BLaER1 (cell line): ENCODE results near the gene HSPA4.

Experiments used
- H3K27ac ChIP-seq: shearing (Covaris generic); formaldehyde crosslinking; 2 replicates; pipeline ENCODE4 v1.8.1; 2022
- H3K27me3 ChIP-seq: shearing (Covaris generic); formaldehyde crosslinking; 2 replicates; pipeline ENCODE4 v1.8.1; 2022
- H3K36me3 ChIP-seq: shearing (Covaris generic); formaldehyde crosslinking; 2 replicates; pipeline ENCODE4 v1.8.1; 2022
- H3K4me1 ChIP-seq: shearing (Covaris generic); formaldehyde crosslinking; 2 replicates; pipeline ENCODE4 v1.8.1; 2022
- H3K4me2 ChIP-seq: shearing (Covaris generic); formaldehyde crosslinking; 2 replicates; pipeline ENCODE4 v1.8.1; 2022
- H3K4me3 ChIP-seq: shearing (Covaris generic); formaldehyde crosslinking; 2 replicates; pipeline ENCODE4 v1.8.1; 2022
- H3K9ac ChIP-seq: shearing (Covaris generic); formaldehyde crosslinking; 2 replicates; pipeline ENCODE4 v1.8.1; 2022
- H3K9me3 ChIP-seq: shearing (Covaris generic); formaldehyde crosslinking; 2 replicates; pipeline ENCODE4 v1.8.1; 2022
- H4K20me1 ChIP-seq: shearing (Covaris generic); formaldehyde crosslinking; 2 replicates; pipeline ENCODE4 v1.8.1; 2022
- Cebpa-rat ChIP-seq: shearing (Covaris generic); IDR thresholded peaks from 2 replicates; pipeline ENCODE4 v1.8.1; 2022

Gene HSPA4

GRCh38 chr5:133119233-133119711, 67.5 kb downstream of the HSPA4 start:
- peak overlapping the region; percentile 3 for H3K4me2 ChIP-seq
- no peak overlapping the region for H3K9ac ChIP-seq
- no peaks in the 10 kb centered on the region for H4K20me1 ChIP-seq
- no peaks in the 10 kb centered on the region for H3K27me3 ChIP-seq
- H3K4me1 ChIP-seq: peaks cover 57% of the 10 kb centered on the region
- H3K9me3 ChIP-seq: no peaks in the 10 kb centered on the region
- no peak for TF ChIP-seq Cebpa-rat
- H3K27ac ChIP-seq: 0 out of 2 replicates have a peak overlapping the region, but pooled peaks have one; percentile 32
- H3K36me3 ChIP-seq: no peaks in the 10 kb centered on the region
- no peak overlapping the region for H3K4me3 ChIP-seq

DNA sequence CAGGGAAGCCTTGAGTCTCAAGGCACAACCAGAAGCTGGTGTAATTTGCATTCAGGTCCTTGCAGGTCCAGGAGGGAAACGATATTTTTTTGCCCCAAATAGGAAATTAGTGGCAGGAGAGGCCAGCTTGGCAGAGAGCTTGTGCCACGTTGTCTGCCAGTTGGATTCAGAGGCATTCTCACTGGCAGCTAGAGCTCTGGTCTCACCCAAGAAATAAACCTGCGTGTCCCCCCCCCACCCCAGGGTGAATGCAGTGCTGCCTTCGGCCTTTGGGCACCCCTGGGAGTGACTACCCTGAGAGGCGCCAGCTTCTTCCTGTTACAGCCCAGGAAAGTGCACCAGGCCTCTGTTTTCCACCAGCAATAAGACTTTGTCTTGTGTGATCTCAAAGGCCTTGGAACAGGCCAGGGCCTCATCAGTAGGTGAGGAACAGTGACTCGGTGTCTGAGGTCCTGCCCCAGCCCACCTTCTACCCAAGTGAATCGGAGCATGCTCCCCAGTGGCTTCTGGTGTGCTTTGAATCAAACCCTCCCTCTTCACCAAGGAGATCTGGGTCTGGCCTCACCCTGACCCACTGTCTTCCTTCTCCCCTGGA, 68.4 kb downstream of the HSPA4 start:
- peak overlapping the region; percentile 61 for H3K9ac ChIP-seq
- H3K4me2 ChIP-seq: peak overlapping the region; percentile 74
- no peaks in the 10 kb centered on the region for H4K20me1 ChIP-seq
- H3K4me3 ChIP-seq: no peak overlapping the region
- no peak for TF ChIP-seq Cebpa-rat
- no peaks in the 10 kb centered on the region for H3K36me3 ChIP-seq
- H3K27ac ChIP-seq: peak overlapping the region; percentile 83
- peaks cover 47% of the 10 kb centered on the region for H3K4me1 ChIP-seq
- no peaks in the 10 kb centered on the region for H3K9me3 ChIP-seq
- H3K27me3 ChIP-seq: no peaks in the 10 kb centered on the region

DNA sequence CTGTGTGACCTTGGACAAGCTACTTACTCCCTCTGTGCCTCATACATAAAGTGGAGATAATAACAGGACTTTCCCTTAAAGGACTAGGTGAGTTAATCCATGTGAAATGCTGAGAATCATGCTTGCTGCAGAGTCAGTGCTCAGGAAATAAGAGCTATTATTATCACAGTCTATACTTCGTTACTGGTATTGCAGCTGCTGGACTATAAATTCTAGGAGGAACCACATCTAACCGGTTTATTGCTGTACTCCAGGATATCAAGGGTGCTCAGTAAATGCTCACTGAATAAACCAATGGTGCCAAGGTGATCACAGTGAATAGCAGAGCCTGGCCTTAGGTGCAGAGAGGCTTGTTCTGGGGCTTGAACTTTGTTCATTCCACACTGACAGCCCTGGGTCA, 69.3 kb downstream of the HSPA4 start:
- no peaks in the 10 kb centered on the region for H3K36me3 ChIP-seq
- no peaks in the 10 kb centered on the region for H4K20me1 ChIP-seq
- no peaks in the 10 kb centered on the region for H3K27me3 ChIP-seq

DNA sequence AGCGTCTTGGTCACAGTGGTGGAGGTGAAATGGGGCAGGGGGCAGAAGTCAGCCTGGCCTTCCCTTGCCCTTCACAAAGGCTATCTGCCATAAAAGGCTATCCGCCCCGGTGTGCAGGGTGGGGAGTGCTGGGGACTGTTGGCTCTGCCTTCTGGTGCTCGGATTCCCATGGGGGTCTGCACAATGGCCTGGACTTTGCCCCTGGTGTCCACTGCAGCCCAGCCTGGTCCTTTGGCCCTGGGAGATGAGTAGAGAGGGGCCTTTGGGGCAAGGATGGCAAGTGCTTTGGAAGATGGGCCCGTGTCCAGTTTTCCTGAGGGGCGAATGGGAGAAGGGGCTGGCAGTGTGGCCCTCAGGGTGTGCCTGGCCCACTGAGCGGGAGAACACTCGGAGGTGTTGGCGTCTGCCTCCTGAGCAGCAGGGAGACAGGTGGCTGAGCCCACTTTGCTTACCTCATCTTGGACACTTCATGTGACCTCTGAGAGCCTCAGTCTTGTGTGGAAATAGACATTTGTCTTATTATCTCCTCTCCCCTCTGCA, 69.9 kb downstream of the HSPA4 start:
- Histone ChIP-seq H3K27ac (peak overlapping the region; percentile 83), H3K4me3 (no peak overlapping the region), H4K20me1 (no peaks in the 10 kb centered on the region), H3K9me3 (no peaks in the 10 kb centered on the region), H3K27me3 (no peaks in the 10 kb centered on the region), H3K9ac (peak overlapping the region; percentile 38; the same call in 1 of the 2 replicates), H3K4me1 (peaks cover 45% of the 10 kb centered on the region), H3K4me2 (peak overlapping the region; percentile 74), H3K36me3 (no peaks in the 10 kb centered on the region)
- no peak for TF ChIP-seq Cebpa-rat

More for the DNA sequence above, 69.3 kb downstream of the HSPA4 start:
- peak overlapping the region; percentile 61; the same call in 1 of the 2 replicates for H3K9ac ChIP-seq
- no peak overlapping the region for H3K4me3 ChIP-seq
- H3K9me3 ChIP-seq: no peaks in the 10 kb centered on the region
- H3K27ac ChIP-seq: peak overlapping the region; percentile 83
- TF ChIP-seq Cebpa-rat: no peak
- H3K4me1 ChIP-seq: peaks cover 45% of the 10 kb centered on the region
- peak overlapping the region; percentile 74 for H3K4me2 ChIP-seq

GRCh38 chr5:133122711-133123110, 70.9 kb downstream of the HSPA4 start:
- no peak overlapping the region for H3K4me2 ChIP-seq
- peaks cover 45% of the 10 kb centered on the region for H3K4me1 ChIP-seq
- H4K20me1 ChIP-seq: no peaks in the 10 kb centered on the region
- TF ChIP-seq Cebpa-rat: no peak
- no peak overlapping the region for H3K4me3 ChIP-seq
- H3K36me3 ChIP-seq: no peaks in the 10 kb centered on the region
- no peak overlapping the region for H3K9ac ChIP-seq
- no peak overlapping the region for H3K27ac ChIP-seq
- H3K9me3 ChIP-seq: no peaks in the 10 kb centered on the region
- H3K27me3 ChIP-seq: no peaks in the 10 kb centered on the region

- no peaks in the 10 kb centered on the region for H3K9me3 ChIP-seq
- peaks cover 41% of the 10 kb centered on the region for H3K4me1 ChIP-seq
- H3K27ac ChIP-seq: no peak overlapping the region
- TF ChIP-seq Cebpa-rat: no peak
- no peaks in the 10 kb centered on the region for H3K27me3 ChIP-seq
- H3K4me2 ChIP-seq: no peak overlapping the region
- no peak overlapping the region for H3K4me3 ChIP-seq
- H3K36me3 ChIP-seq: no peaks in the 10 kb centered on the region
- no peak overlapping the region for H3K9ac ChIP-seq
- no peaks in the 10 kb centered on the region for H4K20me1 ChIP-seq
Measured at GRCh38 chr5:133123297-133123696, 71.5 kb downstream of the HSPA4 start.

DNA sequence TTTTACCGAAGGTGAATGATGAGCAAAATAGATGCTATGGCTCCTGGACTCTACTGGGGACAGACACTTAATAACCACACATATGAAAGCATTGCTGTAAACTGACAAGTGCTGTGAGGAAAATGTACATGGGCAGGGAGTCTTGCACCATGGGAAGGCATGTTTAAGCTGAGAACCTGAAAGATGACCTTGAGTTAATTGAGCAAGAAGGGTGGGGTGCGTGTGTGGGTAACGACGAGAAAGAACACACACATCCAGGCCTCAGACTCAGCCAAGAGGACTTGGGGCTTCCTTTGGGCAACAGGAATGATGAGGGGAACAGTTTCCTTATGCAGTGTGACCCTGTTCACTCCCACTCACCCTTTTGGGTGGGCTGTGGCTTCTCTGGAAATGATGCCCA, 73.1 kb downstream of the HSPA4 start:
- Histone ChIP-seq H3K27me3 (no peaks in the 10 kb centered on the region), H3K4me3 (no peak overlapping the region), H3K9me3 (no peaks in the 10 kb centered on the region), H3K4me1 (peaks cover 25% of the 10 kb centered on the region), H4K20me1 (no peaks in the 10 kb centered on the region), H3K36me3 (no peaks in the 10 kb centered on the region), H3K4me2 (no peak overlapping the region), H3K27ac (no peak overlapping the region), H3K9ac (no peak overlapping the region)
- no peak for TF ChIP-seq Cebpa-rat

GRCh38 chr5:133128066-133128465, 76.3 kb downstream of the HSPA4 start:
- no peaks in the 10 kb centered on the region for H3K9me3 ChIP-seq
- H3K27me3 ChIP-seq: no peaks in the 10 kb centered on the region
- TF ChIP-seq Cebpa-rat: no peak

GRCh38 chr5:133129289-133129688, 77.5 kb downstream of the HSPA4 start:
- Histone ChIP-seq H3K4me1 (peaks cover 6% of the 10 kb centered on the region), H3K36me3 (no peaks in the 10 kb centered on the region), H3K27me3 (no peaks in the 10 kb centered on the region), H3K9ac (no peak overlapping the region), H4K20me1 (no peaks in the 10 kb centered on the region), H3K9me3 (no peaks in the 10 kb centered on the region), H3K4me2 (no peak overlapping the region), H3K27ac (no peak overlapping the region), H3K4me3 (no peak overlapping the region)
- no peak for TF ChIP-seq Cebpa-rat

More at GRCh38 chr5:133128066-133128465, 76.3 kb downstream of the HSPA4 start:
- H3K9ac ChIP-seq: no peak overlapping the region
- H4K20me1 ChIP-seq: no peaks in the 10 kb centered on the region
- H3K4me1 ChIP-seq: peaks cover 6% of the 10 kb centered on the region
- no peak overlapping the region for H3K27ac ChIP-seq
- no peak overlapping the region for H3K4me2 ChIP-seq
- no peaks in the 10 kb centered on the region for H3K36me3 ChIP-seq
- no peak overlapping the region for H3K4me3 ChIP-seq

DNA sequence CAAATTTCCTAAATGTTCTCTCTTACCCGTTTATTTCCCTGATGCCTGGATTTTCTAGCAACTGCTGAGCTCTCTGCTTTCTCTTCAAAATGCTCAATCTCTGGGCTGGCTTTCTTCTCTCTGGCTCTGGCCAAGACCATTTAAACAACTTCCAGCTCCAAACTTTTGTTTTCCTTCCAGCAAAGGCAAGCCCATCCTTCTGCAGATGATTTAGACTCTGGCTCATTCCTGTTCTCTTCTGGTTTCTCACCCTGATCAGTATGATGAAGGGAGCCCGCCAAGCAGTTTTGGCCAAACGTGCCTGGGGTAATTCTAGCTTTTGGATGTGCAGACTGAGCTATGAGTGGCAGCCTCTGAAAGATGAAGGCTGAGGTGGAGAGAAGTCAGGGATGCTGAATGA, 78.1 kb downstream of the HSPA4 start:
- H3K4me1 ChIP-seq: peaks cover 6% of the 10 kb centered on the region
- H3K9ac ChIP-seq: no peak overlapping the region
- no peak overlapping the region for H3K4me3 ChIP-seq
- H3K4me2 ChIP-seq: no peak overlapping the region
- no peak overlapping the region for H3K27ac ChIP-seq
- no peaks in the 10 kb centered on the region for H3K9me3 ChIP-seq
- TF ChIP-seq Cebpa-rat: no peak
- H3K27me3 ChIP-seq: no peaks in the 10 kb centered on the region
- no peaks in the 10 kb centered on the region for H4K20me1 ChIP-seq
- no peaks in the 10 kb centered on the region for H3K36me3 ChIP-seq
